ENCODE measurements around the gene PABPN1L.

PABPN1L gene

DNA sequence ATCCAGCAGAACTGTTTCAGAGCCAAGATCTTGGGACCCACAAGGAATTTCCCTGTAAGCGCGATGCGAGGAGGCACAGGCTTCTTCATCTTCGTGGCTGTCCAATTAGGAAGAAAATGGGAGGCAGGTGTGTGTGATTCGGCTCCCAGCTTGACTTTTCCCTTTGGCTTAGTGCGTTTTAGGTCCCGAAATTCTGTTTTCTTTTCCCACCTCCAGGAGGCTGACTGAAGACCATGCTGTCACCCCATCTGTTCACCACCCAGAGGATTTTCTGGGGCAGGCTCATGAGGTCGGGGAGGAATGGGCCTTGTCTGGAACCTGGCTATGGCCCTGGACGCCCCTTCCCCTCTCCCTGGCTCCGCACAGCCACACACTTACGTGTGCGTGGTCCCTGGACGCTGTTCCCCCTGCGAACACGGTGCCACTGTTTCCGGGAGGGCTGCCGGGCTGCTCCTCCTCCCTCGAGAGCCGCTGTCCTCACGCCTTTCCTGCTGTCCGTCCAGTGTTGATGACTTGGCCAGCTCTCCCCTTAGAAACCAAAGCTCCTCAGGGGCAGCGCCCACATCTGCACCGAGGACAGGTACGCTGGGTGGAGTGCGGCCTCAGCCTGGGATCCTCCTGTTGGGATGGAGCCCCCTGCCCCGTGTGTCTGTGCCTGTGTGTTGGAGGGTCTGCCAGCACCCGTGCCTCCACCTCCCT lies 2.7 kb upstream of the PABPN1L start:
- no peak for DNase-seq (ENCODE audit: low read depth)

DNA sequence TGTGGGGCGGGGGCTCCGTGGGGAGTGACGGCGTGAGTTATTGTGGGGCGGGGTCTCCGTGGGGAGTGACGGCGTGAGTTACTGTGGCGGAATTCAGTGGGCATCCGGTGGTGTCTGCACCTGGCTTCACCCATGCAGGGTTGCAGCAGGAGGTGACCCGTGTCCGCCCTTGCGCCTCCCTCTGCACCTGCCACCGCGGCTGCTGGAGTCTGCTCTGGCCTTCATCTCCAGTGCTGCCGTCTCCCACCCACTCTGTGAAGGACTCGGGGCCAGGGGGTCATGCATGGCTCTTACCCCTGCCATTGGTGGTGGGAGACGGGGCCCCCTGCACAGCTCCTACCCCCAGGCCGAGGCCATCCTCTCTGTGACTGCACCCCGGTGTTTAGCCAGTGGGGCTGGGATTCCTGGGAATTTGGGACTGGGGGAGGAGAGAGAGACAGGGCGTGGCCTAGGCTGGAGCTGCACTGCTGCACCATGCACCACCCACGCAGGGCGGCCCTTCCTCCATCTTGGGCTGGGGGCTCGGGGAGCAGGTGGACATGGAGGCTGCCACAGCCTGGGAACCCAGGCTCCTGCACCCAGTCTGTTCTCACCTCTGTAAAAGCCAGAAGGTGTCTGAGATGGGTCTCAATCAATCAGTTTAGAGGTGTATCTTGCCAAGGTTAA lies 1.3 kb upstream of the PABPN1L start:
- DNase-seq (ENCODE audit: low read depth): no peak

DNA sequence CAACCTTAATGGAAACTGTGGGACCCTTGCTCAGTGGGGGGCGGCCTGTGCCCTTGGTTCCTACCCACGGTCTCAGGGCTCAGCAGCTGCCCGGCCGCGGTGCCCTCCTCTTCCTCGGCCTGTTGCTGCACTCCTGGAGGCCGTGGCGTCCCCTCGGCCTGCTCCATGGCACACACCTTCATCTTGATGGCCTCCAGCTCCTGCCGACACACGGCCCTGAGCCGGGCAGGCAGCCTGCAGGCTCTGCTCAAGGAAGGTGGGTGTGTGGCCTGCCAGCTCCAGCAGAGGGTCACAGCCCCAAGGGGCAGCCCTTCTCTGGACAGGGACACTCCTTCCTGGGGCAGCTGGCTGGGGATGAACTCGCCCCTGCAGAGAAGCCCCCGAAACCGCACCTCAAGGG lies 718 bp downstream of the PABPN1L start:
- DNase-seq (ENCODE audit: low read depth): no peak

DNA sequence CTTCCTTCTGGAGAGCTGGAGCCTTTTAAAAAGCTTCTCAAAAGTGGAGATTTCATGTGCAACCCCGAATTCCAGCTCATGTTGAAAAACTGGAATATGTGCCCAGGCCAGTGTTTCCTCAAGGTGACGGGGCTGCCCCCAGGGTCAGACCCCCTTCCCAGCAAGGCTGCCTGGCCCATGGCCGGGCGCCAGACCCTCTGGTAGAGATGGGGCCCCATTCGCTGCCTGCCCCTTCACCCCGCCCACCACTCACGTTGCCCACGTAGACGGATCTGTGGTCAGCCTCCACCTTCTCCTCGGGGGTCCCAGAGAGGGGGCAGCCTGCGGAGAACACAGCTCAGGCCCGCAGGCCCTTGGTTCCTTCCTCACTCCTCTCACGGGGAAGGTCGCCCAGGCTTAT lies 1.1 kb downstream of the PABPN1L start:
- DNase-seq (ENCODE audit: low read depth): no peak

DNA sequence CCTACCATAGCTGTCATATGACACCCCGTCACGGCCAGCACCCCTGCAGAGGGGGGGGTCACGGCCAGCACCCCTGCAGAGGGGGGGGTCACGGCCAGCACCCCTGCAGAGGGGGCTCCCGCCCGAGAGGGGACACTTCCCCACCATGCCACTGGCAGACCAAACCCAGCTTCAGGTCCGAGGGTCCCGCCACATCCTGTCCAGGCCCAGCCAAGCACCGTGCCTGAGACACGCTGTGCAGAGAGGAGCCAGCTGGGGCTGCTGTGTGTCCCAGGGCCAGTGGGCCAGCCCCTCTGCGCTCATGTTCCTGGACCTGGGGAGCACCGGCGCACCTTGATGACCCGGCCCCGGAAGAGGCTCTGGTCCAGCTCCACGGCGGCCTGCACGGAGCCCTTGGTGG lies 1.9 kb downstream of the PABPN1L start:
- no peak for DNase-seq (ENCODE audit: low read depth)

DNA sequence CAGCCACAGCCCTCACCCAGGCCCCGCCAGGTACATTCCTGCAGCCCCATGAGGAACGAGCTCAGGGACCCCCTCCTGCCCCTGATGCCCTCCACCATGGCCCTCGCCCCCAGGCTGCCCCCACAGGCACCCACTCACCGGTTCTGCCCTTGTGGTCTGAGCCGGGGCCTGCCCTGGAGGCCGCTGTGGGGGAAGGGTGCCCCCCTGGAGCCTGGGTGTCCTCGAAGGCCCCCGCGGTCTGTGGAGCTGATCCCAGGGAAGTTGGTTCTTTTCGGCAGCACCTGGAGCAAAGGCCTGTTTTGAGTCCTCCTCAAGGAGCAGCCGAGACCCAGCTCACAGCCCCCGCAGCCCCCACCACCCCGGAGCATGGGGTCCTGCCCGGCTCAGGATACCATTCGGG lies 2.4 kb downstream of the PABPN1L start:
- no peak for DNase-seq (ENCODE audit: low read depth)

DNA sequence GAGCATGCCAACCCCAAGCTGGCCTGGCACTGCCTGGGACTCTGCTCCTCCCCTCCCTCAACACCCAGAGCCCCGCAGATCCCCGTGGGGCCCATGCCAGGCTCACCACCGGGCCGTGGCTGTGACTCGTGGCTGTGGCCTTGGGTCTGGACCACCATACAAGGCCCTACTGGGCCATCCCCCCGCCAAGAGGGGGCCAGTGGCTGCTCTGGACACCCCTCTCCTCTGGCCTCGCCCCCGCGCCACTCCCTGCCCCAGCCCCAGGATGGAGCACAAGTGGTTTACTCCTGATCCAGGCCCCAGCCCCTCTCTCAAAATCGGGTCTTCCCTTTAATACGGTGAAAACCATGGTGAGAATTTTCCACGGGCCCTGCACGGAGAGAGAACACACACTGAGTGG lies 3.0 kb downstream of the PABPN1L start:
- DNase-seq (ENCODE audit: low read depth): no peak

DNA sequence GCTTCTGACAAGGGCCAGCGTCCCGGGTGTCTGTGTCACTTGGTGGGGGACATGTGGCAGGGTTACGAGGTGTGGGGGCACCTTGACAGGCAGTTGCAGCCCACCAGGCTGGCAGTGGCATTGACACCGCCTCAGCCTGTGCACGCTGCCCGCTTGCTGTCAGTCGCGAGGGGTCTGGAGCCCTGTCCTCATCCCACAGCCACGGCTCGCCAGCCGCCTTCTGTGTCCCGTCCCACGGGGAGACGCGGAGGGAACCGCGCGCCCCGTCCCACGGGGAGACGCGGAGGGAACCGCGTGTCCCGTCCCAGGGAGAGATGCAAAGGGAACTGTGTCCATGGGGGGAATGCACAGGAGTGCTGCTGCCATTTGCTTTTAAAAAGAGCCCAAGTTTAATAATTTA lies 3.5 kb downstream of the PABPN1L start:
- DNase-seq (ENCODE audit: low read depth): no peak

DNA sequence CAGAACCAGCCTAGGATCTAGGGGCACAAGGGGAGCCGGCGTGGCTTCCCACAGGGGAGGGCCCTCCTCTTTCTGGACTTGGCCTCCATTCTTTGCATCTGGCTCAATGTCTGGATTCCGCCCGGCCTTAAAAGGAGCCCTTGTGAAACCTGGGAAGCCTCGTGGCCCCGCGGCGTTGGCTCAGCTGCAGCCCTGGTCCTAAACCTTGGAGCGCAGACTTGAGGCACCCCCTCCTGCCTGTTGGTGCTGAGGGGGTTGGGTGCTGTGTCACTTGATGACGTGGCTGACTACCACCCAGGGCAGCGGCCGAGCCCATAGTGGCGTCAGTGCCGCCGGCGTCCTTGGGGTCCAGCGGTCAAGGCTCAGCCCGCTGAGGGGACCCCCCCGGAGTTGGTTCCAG lies 5.1 kb downstream of the PABPN1L start:
- DNase-seq (ENCODE audit: low read depth): no peak

DNA sequence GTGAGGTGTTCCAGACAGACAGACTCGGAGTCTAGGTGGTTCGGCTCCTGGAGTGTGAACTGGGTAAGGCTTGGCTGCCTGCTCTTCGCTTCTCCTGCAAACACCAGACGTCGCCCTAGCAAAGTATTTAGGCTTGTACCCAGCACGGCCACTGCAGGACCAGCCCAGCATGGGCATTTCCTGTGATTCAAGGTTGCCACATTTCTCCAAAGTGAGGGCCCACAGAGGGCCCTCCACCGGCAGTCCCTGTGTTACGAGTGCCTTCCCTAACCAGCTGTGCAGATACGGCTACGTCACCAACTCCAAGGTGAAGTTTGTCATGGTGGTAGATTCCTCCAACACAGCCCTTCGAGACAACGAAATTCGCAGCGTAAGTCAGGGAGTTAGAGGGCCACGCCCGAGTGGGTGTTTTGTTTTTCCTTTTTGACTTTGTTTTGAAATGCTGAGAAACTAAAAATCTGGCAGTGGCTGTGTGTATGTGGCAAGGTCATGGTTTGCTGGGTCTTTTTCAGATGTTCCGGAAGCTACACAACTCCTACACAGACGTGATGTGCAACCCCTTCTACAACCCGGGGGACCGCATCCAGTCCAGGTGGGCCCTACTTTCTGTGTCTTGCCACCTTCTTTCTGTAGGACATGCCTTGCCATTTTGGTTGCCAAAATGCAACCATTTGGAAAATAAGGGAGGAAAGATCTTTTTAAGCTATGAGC lies 6.9 kb downstream of the PABPN1L start:
- no peak for DNase-seq (ENCODE audit: low read depth)

DNA sequence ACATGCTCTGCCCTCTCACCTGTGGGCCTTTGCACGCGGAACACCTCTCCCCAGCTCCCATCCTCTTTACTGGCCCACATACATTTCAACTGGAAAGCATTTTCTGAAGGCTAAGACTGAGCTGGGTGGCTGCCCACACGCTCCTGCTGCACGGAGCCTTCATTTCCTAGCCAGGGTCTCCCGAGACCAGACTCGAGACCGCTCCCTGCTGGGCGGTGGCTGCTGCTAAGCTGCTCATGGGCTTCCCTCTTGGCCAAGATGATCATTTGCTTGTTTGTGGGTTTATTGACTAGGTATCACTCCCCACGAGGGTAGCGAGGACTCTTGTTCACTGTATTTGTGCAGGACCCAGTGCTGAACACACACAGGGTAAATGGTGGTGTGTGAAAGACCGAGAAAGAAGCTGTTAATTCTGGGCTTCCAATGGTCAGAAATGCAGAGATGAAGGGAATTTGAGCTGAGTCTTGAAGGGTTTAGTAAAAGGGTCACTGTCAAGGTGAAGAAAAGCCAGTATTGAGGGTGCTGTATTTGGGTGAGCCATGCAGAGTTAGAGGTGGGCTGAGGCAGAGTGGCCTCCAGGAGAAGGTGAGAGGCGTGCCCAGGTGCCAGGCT lies 8.6 kb downstream of the PABPN1L start:
- DNase-seq (ENCODE audit: low read depth): peak; percentile 72

DNA sequence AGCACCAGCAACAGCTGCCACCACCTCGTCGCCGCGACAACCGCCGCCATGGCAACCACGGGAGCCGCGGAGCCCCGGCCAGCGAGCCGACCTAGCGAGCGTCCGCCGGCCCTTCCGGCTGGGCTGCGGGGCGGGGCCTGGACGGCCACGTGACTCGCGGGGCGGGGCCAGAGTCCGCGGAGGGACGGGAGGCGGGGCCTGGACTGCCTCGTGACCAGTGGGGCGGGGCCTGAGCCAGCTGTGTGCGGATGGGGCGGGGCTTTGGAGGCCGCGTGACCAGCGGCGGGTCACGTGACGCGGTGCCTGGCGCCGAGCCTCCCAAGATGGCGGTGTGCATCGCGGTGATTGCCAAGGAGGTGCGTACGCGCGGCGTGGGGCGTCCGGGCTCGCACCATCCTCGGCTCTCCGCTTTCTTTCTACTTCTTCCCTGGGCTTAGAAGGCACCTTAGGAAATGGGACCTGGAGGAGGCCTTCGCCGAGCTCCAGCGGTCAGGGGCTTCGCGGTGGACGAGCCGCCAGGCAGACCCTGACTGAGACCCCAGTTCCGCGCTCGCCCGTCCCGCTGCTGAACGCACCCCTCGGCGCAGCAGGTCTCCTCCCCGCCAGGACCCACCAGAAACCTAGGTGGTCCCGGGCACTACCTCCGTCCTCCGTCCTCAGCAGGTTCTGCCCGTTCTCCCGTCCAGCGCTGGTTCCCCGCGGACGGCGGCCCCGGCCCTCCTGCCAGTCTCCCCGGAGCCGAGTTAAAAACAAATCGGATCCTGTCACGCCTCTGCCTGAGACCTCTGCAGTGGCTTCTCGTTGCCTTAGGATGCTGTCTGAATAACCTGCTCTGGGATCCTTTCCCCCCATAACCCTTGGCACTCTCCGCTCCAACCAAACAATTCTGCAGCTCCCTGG lies 9.4 kb downstream of the PABPN1L start, which contains the start of the genes GALNS and TRAPPC2L:
Gene GALNS (minus strand): TSS at position 120 of the 900 bp plus-strand sequence. CDS start 70 bp downstream, at position 50.
Gene TRAPPC2L (plus strand): TSS at position 300 of the 900 bp plus-strand sequence. CDS start 24 bp downstream, at position 324.
- peak; percentile 95 for DNase-seq (ENCODE audit: low read depth)

DNA sequence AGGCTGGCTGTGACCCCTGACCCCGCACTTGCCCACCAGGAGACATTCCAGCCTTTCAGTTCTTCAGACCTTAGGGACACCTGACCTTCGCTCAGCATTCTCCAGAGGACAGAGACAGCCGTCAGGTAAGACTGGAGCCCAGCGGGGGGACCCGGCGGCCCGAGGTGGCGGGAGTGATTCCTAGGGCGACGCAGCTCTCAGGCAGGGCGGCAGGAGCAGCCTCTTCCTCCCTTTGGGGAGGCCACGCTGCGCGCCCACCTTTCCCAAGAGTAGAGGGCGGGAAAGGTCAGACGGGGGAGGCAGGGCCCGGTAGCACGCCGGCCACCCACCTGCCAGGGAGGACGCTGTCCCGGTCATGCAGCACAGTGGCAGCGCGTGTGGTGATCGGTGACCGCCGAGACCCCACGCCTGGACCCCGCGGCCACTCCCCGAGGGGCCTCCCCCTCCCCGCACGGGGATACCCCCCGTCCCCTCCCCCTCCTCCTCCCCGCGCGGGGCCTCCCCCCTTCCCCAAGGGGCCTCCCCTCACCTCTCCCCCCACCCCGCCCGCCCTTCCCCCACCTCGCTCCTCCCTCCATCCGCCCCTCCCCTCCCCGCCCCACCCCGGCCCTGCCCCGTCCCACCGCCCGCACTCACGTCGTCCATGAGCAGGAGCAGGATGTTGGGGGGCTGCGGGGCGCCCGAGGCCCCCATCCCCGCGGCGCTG lies 10.2 kb downstream of the PABPN1L start:
- DNase-seq (ENCODE audit: low read depth): no peak

DNA sequence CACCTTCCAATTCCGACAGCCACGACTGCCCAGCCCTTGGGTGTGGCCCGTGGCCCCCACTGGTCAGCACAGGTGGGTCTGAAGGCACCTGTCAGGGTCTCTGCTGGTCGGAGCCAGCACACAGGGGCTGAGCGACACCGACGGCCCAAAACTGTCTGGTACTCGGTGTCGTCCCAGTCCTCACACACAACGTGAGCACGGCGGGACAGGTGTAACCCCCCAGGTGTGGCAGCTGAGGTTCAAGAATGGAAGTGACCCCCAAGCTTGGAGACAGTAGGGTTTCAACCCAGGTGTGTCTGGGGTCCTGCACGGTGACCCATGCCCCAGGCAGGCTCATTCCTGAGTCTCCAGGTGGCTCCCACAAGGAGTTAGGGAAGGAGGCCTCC lies 10.7 kb downstream of the PABPN1L start:
- DNase-seq (ENCODE audit: low read depth): no peak

DNA sequence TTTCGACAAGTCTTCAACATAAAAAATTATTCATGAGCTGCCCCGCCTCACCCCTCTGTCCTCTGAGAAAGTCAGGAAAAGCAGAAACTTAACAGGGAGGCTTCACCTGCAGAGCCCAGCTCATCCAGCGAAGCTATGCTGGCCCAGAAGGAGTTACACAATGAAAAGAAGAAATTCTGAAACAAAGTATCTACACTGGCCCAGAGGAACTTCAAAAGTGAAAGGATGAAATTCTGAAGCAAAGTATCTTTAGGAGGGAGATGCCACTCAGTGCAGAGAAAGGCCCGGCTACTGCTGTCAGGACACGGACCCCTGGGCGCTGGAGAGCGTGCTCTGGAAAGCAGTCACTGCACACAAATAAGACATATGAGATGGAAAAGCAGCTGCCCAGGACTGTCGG lies 11.3 kb downstream of the PABPN1L start:
- no peak for DNase-seq (ENCODE audit: low read depth)

DNA sequence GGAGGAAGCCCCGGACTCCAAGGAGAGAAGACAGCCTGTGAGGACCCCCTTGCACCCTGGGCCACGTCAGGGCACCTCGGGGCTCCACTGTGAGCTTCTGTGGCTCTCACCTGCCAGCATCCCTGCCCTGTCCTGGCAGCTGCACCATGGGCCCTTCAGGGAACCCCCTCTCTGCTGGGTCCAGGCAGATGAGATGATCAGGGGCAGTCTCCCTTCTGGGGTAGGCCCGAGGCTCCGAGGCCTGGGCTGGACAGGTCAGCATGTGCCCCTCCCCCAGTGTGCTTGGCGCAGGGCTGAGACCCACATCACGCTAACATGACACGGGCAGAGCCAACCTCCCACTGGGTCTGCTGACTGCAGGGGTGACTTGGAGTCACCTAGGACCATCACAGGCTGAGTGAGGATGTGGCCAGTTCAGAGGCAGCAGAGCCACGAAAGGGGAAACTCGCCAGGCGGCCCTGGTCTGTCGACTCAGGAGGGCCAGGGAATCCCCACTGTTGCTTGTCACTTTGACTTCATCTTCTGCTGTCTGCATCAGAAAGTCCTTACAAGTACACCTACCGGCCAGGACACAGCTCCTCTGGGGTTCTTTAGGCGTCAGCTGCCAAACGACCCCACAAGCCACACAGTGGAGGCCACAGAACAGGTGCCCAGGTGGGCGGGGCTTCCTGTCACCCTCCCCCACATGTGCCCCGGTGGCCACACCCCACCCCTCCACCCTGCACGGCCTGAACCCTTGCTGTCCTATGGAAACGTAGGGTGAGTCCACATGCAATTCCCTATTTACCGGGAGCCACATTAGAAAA lies 12.0 kb downstream of the PABPN1L start:
- DNase-seq (ENCODE audit: low read depth): no peak

DNA sequence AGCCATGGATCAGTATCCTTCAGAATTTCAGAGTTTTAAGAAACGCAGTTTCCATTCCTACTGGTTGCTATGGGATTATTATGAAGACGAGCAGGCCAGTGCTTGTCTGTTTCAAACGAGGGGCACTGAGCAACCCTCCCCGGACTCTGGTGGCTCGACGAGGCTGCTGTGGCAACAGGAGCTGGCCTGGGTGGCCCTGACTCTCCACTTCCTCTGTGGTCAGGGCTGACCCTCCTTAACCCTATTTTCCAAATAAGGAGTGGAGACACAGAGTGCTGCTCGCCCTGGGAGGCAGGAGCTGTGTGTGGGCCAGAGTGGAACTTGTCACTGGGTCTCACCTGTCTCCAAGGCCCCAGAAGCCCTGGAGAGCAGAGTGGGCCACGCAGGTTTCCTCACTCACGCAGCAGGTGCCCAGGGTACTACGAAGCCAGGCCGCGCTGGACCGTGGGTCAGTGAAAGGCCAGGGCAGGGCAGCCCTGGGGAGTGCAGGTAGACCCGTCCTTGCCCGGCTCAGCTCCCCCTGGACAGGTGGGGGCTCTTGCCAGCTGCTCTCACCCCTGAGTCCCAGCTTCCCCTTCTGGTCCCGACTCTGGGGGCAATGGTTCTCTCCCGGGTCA lies 13.0 kb downstream of the PABPN1L start:
- DNase-seq (ENCODE audit: low read depth): peak; percentile 10

DNA sequence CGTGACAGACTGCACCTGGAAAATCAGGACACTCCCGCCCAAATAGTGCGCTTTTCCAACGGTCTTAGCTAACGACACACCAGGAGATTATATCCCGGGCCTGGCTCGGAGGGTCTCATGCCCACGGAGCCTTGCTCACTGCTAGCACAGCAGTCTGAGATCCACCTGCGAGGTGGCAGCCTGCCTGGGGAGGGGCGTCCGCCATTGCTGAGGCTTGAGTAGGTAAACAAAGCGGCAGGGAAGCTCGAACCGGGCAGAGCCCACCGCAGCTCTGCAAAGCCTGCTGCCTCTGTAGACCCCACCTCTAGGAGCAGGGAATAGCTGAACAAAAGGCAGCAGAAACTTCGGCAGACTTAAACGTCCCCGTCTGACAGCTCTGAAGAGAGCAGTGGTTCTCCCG lies 14.8 kb downstream of the PABPN1L start:
- DNase-seq (ENCODE audit: low read depth): no peak

DNA sequence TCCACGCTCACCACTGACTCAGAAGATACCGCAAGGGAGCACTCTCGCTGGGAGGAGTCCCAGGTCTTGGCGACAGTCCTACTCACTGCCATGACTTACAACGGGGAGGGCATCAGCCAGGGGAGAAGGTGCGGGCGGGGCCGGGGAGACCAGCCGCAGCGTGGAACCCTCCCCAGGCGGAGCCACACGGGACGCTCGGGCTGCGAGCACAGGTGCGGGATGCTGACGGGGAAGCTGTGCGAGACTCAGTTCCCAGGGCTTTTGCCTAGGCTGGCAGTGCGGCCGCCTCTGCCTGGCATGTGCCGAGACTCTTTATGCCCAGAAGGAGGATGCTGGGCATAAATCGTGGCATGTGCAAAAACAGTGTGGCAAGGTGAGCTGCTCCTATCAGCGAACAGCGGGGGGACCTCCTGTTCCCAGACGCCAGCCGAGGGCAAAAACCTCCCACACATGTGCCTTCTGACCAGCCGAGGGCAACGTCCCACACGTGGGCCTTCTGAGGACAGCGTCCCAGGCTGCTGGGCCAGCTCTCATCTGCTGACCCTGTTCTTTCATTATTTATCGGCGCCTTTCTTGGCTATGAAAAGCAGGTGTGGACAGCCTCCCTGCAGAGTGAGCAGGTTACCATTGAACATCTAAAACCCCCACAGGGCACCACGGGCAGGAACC lies 15.8 kb downstream of the PABPN1L start:
- DNase-seq (ENCODE audit: low read depth): no peak

Data from EH (cell line).